Neural cell (in vitro differentiated cells): ENCODE results near the gene SH3BP5. TPM values are rescaled to one million over a fixed set of nuclear protein-coding genes. Genes with fewer than 3 reads are reported as not detected.

ENCODE experiments used
- H2AFZ ChIP-seq: fragments of 200-600, 300-800 bp; sonication (generic), shearing (Covaris generic); 2 replicates; pipeline ENCODE4 v1.6.0; 2014; ENCODE audit warnings: low read depth, mild to moderate bottlenecking, antibody characterized with exemption, low read length, moderate library complexity
- H3F3A ChIP-seq: fragments of 200-600 bp; shearing (Covaris generic); 2 replicates; pipeline ENCODE4 v1.6.1; 2016; ENCODE audit warnings: mild to moderate bottlenecking, moderate library complexity, mixed read lengths, antibody characterized with exemption, low read length; ENCODE audit not compliant: insufficient read depth, poor library complexity, severe bottlenecking
- H3K27ac ChIP-seq: fragments of 200-600, 300-800 bp; sonication (generic), shearing (Covaris generic); 2 replicates; pipeline ENCODE4 v1.5.1; 2014; ENCODE audit warnings: mild to moderate bottlenecking, low read length, moderate library complexity
- H3K27me3 ChIP-seq: fragments of 300-800, 200-600 bp; sonication (generic), shearing (Covaris generic); 2 replicates; pipeline ENCODE4 v1.6.0; 2014; ENCODE audit warnings: mild to moderate bottlenecking, low read depth, low read length, moderate library complexity; ENCODE audit not compliant: insufficient read depth
- H3K36me3 ChIP-seq: fragments of 300-800, 200-600 bp; sonication (generic), shearing (Covaris generic); 2 replicates; pipeline ENCODE4 v1.5.1; 2014; ENCODE audit warnings: mild to moderate bottlenecking, antibody characterized with exemption, low read length, moderate library complexity; ENCODE audit not compliant: insufficient read depth
- H3K4me2 ChIP-seq: fragments of 300-800, 200-600 bp; sonication (generic), shearing (Covaris generic); 2 replicates; pipeline ENCODE4 v1.6.0; 2014; ENCODE audit warnings: mild to moderate bottlenecking, low read length
- H3K4me3 ChIP-seq: fragments of 300-800, 200-600 bp; sonication (generic), shearing (Covaris generic); 2 replicates; pipeline ENCODE4 v1.5.1; 2014; ENCODE audit warnings: mild to moderate bottlenecking, low read length, moderate library complexity
- H3K79me2 ChIP-seq: fragments of 200-600 bp; shearing (Covaris generic); replicated peaks from 2 replicates; pipeline ENCODE4 v1.6.0; 2014; ENCODE audit warnings: mild to moderate bottlenecking, low read length, moderate library complexity; ENCODE audit not compliant: insufficient read depth
- H3K9ac ChIP-seq: fragments of 300-800, 200-600 bp; sonication (generic), shearing (Covaris generic); 2 replicates; pipeline ENCODE4 v1.6.1; 2016; ENCODE audit warnings: mild to moderate bottlenecking, low read length, mixed read lengths
- H3K9me2 ChIP-seq: fragments of 200-600 bp; shearing (Covaris generic); 2 replicates; pipeline ENCODE4 v1.6.1; 2016; ENCODE audit warnings: mild to moderate bottlenecking, low read length, mixed read lengths; ENCODE audit not compliant: insufficient read depth
- H3K9me3 ChIP-seq: fragments of 200-600, 300-800 bp; sonication (generic), shearing (Covaris generic); 2 replicates; pipeline ENCODE4 v1.6.1; 2016; ENCODE audit warnings: mild to moderate bottlenecking, mixed run types, low read length, moderate library complexity, mixed read lengths
- H4K20me1 ChIP-seq: fragments of 200-600 bp; shearing (Covaris generic); 2 replicates; pipeline ENCODE4 v1.6.1; 2016; ENCODE audit warnings: mild to moderate bottlenecking, mixed run types; ENCODE audit not compliant: insufficient read depth
- EP300 ChIP-seq: fragments of 450-650 bp; conservative IDR thresholded peaks from 2 replicates; pipeline ENCODE4 v1.6.1; 2014; ENCODE audit warnings: antibody characterized with exemption, mild to moderate bottlenecking, moderate library complexity; ENCODE audit not compliant: poor library complexity, severe bottlenecking
- EZH2 ChIP-seq: fragments of 200-600, 300-800 bp; shearing (Covaris generic), sonication (generic); IDR thresholded peaks from 2 replicates; pipeline ENCODE4 v1.6.1; 2014; ENCODE audit warnings: antibody characterized with exemption, low read length, borderline replicate concordance, mild to moderate bottlenecking; ENCODE audit not compliant: insufficient read depth, poor library complexity, severe bottlenecking
- MXI1 ChIP-seq: fragments of 450-650 bp; conservative IDR thresholded peaks from 2 replicates; pipeline ENCODE4 v1.6.1; 2014; ENCODE audit warnings: antibody characterized with exemption, mild to moderate bottlenecking; ENCODE audit not compliant: poor library complexity, severe bottlenecking
- POLR2AphosphoS5 ChIP-seq: IDR thresholded peaks from 2 replicates; pipeline ENCODE4 v1.6.1; 2012
- RAD21 ChIP-seq: fragments of 450-650 bp; conservative IDR thresholded peaks from 2 replicates; pipeline ENCODE4 v1.6.1; 2014; ENCODE audit warnings: antibody characterized with exemption, mild to moderate bottlenecking, moderate library complexity
- SMC3 ChIP-seq: fragments of 450-650 bp; conservative IDR thresholded peaks from 2 replicates; pipeline ENCODE4 v1.6.1; 2014; ENCODE audit warnings: antibody characterized with exemption, mild to moderate bottlenecking, moderate library complexity; ENCODE audit not compliant: poor library complexity
- TAF1 ChIP-seq: IDR thresholded peaks from 2 replicates; pipeline ENCODE4 v1.6.1; 2012; ENCODE audit warnings: low read depth
- polyA plus RNA-seq: library from polyadenylated mRNA; depleted of rRNA; stranded (reverse); fragments of >200 nt; gene quantifications from 2 replicates; pipeline ENCODE4 v1.2.3, GENCODE V29; 2014
- TF ChIP-seq, protein P1 (sequence below): IDR thresholded peaks from 2 replicates; pipeline ENCODE4 v1.6.1; 2012; ENCODE audit warnings: borderline replicate concordance
- TF ChIP-seq, protein P2 (sequence below): fragments of 450-650 bp; IDR thresholded peaks from 2 replicates; pipeline ENCODE4 v1.5.1; 2014; ENCODE audit warnings: antibody characterized with exemption, mild to moderate bottlenecking, moderate library complexity; ENCODE audit not compliant: poor library complexity, severe bottlenecking

Gene SH3BP5
- polyA plus RNA-seq, 1 donor from 2014 or later, result 166 TPM

DNA sequence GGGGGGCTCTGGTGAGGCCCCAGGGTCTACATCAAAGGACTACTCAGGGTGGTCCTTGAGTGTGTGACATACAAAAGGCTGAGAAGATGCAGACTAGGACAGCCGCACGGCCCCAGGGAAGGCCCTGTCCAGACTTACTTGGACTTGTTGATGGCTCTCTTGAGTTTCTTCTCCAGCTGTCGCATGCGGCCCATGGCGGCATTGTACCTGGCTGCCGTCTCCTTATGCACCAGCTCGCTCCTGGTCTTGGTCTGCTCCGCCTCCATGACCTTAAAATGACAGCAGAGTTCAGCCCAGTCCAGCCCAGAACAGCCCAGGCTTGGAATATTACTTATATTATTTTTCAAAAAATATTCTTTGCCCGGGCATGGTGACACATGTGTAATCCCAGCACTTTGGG lies 70.4 kb downstream of the SH3BP5 start:
- Histone ChIP-seq H3K79me2 (no peaks in the 10 kb centered on the region), H3K27me3 (no peaks in the 10 kb centered on the region), H3K27ac (no peak overlapping the region), H3K4me3 (no peak overlapping the region), H3K9ac (no peak overlapping the region), H3K9me3 (no peaks in the 10 kb centered on the region), H4K20me1 (peaks cover 6% of the 10 kb centered on the region), H3K4me2 (no peak overlapping the region), H3K9me2 (no peaks in the 10 kb centered on the region), H2AFZ (no peak overlapping the region), H3F3A (no peaks in the 10 kb centered on the region), H3K36me3 (peaks cover 18% of the 10 kb centered on the region)
- TF ChIP-seq EP300 (no peak), POLR2AphosphoS5 (no peak)

DNA sequence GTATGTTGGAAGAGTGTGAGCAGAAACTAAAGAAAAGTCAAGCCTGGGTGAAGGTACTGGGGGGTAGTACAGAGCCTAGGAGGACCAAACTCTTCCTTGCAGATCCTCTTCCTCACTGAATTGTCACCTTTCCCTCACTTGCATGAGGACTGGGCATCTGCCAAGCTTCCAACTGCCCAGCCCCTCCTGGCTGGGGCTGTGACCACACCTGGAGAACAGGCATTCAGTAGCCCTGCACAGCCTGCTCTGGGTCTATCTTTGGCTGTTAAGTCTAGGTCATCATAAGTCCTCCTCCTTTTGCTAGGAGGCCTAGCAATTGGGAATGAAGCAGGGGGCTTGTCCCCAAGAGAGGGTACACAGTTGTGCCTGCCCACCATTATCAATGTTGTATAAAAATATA lies 71.1 kb downstream of the SH3BP5 start:
- Histone ChIP-seq H3K4me2 (no peak overlapping the region), H3K27ac (no peak overlapping the region), H3K4me3 (no peak overlapping the region), H3K36me3 (peaks cover 26% of the 10 kb centered on the region), H3F3A (no peaks in the 10 kb centered on the region), H4K20me1 (peaks cover 5% of the 10 kb centered on the region), H2AFZ (no peak overlapping the region), H3K9ac (no peak overlapping the region), H3K79me2 (no peaks in the 10 kb centered on the region), H3K9me3 (no peaks in the 10 kb centered on the region), H3K27me3 (no peaks in the 10 kb centered on the region), H3K9me2 (no peaks in the 10 kb centered on the region)
- TF ChIP-seq RAD21, result no peak
- peak; percentile 13 for TF ChIP-seq POLR2AphosphoS5

DNA sequence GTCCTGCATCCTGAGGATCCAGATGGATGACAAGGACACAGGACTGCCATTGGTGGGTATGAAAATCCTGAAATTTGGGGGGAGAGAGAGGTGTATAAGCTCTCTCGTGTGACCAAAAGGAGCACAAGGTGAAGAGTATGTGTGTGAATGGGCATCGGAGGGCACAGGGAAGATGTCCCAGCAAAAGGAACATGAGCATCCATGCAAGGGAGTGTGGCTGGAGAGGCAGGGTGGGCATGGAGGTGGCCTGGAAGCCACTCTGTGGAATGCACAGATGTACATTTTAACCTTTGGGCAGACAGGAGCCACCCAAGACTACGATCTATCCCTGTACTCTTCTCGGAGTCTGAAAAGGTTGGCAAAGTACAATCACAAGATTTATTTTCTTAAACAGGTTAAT lies 71.9 kb downstream of the SH3BP5 start:
- Histone ChIP-seq H3K4me2 (no peak overlapping the region), H3K27me3 (no peaks in the 10 kb centered on the region), H3K79me2 (no peaks in the 10 kb centered on the region), H2AFZ (no peak overlapping the region), H3K27ac (no peak overlapping the region), H3F3A (no peaks in the 10 kb centered on the region), H3K9me2 (no peaks in the 10 kb centered on the region), H3K4me3 (no peak overlapping the region), H3K9me3 (no peaks in the 10 kb centered on the region), H4K20me1 (peaks cover 5% of the 10 kb centered on the region), H3K9ac (no peak overlapping the region), H3K36me3 (peaks cover 27% of the 10 kb centered on the region)
- TF ChIP-seq TAF1 (no peak), SMC3 (no peak), POLR2AphosphoS5 (no peak), RAD21 (no peak), MXI1 (no peak), EZH2 (no peak), EP300 (no peak)
- TF ChIP-seq, protein P1, sequence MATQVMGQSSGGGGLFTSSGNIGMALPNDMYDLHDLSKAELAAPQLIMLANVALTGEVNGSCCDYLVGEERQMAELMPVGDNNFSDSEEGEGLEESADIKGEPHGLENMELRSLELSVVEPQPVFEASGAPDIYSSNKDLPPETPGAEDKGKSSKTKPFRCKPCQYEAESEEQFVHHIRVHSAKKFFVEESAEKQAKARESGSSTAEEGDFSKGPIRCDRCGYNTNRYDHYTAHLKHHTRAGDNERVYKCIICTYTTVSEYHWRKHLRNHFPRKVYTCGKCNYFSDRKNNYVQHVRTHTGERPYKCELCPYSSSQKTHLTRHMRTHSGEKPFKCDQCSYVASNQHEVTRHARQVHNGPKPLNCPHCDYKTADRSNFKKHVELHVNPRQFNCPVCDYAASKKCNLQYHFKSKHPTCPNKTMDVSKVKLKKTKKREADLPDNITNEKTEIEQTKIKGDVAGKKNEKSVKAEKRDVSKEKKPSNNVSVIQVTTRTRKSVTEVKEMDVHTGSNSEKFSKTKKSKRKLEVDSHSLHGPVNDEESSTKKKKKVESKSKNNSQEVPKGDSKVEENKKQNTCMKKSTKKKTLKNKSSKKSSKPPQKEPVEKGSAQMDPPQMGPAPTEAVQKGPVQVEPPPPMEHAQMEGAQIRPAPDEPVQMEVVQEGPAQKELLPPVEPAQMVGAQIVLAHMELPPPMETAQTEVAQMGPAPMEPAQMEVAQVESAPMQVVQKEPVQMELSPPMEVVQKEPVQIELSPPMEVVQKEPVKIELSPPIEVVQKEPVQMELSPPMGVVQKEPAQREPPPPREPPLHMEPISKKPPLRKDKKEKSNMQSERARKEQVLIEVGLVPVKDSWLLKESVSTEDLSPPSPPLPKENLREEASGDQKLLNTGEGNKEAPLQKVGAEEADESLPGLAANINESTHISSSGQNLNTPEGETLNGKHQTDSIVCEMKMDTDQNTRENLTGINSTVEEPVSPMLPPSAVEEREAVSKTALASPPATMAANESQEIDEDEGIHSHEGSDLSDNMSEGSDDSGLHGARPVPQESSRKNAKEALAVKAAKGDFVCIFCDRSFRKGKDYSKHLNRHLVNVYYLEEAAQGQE, result no peak
- TF ChIP-seq, protein P2, sequence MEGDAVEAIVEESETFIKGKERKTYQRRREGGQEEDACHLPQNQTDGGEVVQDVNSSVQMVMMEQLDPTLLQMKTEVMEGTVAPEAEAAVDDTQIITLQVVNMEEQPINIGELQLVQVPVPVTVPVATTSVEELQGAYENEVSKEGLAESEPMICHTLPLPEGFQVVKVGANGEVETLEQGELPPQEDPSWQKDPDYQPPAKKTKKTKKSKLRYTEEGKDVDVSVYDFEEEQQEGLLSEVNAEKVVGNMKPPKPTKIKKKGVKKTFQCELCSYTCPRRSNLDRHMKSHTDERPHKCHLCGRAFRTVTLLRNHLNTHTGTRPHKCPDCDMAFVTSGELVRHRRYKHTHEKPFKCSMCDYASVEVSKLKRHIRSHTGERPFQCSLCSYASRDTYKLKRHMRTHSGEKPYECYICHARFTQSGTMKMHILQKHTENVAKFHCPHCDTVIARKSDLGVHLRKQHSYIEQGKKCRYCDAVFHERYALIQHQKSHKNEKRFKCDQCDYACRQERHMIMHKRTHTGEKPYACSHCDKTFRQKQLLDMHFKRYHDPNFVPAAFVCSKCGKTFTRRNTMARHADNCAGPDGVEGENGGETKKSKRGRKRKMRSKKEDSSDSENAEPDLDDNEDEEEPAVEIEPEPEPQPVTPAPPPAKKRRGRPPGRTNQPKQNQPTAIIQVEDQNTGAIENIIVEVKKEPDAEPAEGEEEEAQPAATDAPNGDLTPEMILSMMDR, result no peak
